Measurements from ENCODE around the gene MAD2L1BP.

The MAD2L1BP gene

DNA sequence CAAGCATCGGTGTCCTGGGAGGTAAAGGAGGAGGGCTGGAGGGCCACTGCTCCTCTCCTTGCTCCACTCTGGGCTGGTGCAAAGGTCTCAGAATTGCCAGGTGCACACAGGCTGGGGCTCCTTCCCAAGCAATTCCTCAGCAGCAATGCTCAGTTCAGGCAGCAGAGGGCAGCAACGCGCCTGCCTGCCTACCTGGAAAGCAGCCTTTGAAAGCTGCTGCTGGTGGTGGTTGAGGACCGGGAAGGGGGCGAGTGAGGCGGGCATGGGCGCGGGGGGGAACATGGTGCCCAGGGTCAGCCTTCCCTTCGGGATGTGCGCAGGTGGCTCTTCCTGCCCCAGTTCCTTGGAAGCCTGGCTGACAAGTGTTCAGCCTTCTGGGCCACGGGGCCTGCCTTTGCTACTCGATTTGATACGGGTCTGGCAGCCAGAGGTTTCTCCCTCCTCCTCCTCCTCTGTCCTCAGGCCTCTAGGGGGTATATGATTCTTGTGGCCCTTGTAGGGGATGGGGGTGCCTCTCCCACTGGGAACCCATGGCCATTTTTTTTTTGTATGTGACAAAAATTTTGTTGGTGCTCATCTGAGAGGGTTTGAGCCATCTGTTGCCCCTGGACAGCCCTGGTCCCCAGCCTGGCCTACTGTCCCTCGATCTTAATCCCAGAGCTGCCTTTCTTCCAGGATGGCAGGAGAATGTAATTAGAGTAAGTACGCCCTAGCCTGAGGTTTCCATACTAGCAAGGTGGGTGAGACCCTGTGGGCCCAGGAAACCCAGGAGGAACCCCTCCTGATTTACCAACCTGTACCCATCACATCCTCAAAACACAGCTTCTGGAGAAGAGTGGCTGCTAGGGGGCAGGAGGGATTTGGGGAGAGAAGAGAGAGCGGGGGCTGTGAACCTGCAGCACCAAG lies 31.9 kb downstream of the MAD2L1BP start:
- peak; percentile 76 for DNase-seq (ENCODE audit: low spot score)

- peak; percentile 54 for DNase-seq (ENCODE audit: low spot score)
These were observed 32.8 kb downstream of the MAD2L1BP start for GRCh38 chr6:43668151-43669028.

- no peak for DNase-seq (ENCODE audit: low spot score)
These were observed 33.6 kb downstream of the MAD2L1BP start for GRCh38 chr6:43669050-43669921.

DNA sequence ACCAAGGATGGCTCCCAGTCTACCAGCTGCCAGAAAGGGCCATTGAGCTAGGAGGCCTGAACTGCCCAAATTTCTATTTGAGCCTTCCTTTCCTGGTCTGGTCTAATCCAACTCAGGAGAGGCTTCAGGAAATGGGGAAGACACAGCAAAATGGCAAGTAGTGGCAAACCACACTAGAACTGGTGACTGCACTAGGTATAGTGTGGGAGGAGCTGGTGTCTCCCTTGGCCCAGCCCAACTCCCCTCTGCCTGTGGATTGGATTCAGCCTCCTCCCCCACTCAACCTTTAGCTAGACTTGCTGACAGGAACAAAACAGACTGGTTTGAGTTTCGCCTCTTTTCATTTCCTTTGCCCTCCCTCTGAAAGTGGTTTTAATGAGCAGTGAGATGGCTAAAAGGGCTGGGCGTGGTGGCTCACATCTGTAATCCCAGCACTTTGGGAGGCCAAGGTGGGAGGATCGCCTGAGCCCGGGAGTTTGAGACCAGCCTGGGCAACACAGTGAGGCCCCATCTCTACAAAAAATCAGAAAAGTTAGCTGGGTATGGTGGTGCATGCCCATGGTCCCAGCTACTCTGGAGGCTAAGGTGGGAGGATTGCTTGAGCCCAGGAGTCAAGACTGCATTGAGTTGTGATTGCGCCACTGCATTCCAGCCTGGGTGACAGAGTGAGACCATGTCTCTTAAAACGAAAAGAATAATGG lies 34.4 kb downstream of the MAD2L1BP start:
- DNase-seq (ENCODE audit: low spot score), result no peak

DNA sequence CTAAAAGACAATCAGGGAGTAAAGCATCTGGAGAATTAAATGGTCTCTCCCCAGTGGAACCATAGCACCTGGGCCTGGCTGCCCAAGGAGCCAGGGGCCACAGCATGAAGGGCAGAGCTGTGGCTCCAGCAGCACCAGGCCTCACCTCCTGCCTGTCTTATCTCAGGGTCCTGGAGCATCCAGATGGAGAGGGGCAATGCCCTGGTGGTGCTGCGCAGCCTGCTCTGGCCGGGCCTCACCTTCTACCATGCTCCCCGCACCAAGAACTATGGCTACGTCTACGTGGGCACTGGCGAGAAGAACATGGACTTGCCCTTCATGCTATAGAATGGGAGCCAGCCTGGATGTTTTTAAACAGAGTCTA lies 35.0 kb downstream of the MAD2L1BP start:
- no peak for DNase-seq (ENCODE audit: low spot score)

- no peak for DNase-seq (ENCODE audit: low spot score)
These were observed 35.6 kb downstream of the MAD2L1BP start for GRCh38 chr6:43671011-43671800.

- no peak for DNase-seq (ENCODE audit: low spot score)
These were observed 36.4 kb downstream of the MAD2L1BP start for GRCh38 chr6:43671801-43672690.

GRCh38 chr6:43673444-43674084 lies 37.9 kb downstream of the MAD2L1BP start:
- DNase-seq (ENCODE audit: low spot score), result no peak

DNA sequence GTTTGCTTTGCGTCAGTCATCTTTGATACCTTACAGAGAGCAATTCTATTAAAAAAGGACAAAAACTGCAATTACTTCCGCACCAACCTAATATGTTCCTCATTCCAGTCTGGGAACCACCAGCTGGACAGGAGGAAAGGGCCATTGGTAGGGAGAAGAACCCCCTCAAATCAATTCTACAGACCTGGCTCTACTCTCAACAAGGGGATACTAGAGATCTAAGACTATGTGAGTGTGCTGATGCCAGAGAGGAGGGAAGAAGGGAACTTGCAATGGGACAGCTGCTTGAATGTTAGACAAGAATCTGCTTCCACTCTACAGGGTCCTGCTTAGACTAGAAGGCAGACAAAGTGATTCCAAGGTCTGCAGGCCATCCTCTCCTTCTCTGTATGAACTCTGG lies 38.7 kb downstream of the MAD2L1BP start:
- no peak for DNase-seq (ENCODE audit: low spot score)

- DNase-seq (ENCODE audit: low spot score), result no peak
These were observed 39.3 kb downstream of the MAD2L1BP start for GRCh38 chr6:43674921-43675320.

DNA sequence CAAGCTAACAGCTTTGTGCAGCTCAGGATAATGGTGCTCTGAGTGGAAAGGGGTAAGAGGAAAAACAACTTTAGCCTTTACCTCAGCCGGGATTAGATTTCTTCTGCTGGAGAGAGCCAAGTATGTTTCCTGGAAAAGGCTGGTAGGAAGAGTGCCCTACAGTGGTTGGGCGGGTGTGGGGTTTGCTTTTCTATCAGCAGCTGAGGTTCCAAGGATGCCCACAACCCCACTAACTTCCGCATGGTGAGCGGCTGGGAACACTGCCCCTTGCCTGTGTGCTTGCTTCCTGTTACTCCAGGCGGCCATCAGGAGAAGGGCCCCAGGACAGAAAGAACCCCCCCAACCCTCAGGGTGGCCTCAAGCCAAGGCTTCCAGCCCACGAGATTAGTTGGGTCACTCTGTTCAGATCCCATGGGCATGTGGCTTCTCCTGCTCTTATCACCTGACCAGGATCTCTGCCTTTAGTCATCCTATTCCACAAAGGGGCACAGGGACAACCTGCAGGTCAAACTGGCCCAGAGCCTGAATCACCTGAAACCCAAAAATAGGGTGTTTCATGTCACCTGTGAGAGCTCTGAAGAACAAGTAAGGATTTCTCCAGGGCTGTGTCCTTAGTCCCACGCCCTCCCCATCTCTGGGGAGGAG lies 41.4 kb downstream of the MAD2L1BP start:
- DNase-seq (ENCODE audit: low spot score), result no peak

- DNase-seq (ENCODE audit: low spot score), result no peak
These were observed 42.1 kb downstream of the MAD2L1BP start for GRCh38 chr6:43677759-43678158.

- no peak for DNase-seq (ENCODE audit: low spot score)
These were observed 42.7 kb downstream of the MAD2L1BP start for GRCh38 chr6:43678341-43678740.

DNA sequence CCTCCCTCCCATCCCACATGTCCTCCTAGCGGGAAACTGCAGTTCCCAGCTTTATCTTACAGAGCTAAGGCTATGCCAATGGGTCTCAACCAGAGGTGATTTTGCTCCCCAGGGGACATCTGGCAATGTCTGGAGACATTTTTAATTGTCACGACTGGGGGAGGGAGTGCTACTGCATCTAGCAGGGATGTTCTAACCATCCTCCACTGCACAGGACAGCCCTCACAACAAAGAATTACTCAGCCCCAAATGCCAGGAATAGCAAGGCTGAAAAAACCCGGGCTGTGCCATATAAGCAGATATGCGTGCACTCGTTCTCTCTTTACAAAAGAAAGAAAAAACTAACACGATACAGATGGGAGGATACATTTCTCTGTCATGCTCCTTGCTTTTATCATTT lies 43.4 kb downstream of the MAD2L1BP start:
- no peak for DNase-seq (ENCODE audit: low spot score)

GRCh38 chr6:43680308-43681200 lies 44.9 kb downstream of the MAD2L1BP start:
- no peak for DNase-seq (ENCODE audit: low spot score)

DNA sequence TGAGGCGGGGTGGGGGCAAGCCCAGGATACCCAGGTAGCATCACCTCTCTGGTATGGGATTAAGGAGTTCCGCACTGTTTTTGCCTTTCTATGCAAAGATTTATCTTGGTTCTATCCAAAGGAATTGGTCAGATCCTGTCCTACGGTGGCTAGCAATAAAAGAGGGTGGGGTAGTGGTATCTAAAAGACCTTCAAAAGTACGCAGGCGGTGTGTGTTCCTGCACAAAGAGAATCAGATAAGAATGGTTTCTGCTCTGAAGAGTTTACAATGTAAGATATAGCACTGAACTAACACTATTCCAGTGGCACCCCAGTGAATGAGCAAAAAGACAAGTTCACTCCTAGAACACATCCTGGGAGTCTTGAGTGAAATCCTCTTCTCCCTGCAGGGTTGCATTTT lies 45.7 kb downstream of the MAD2L1BP start:
- DNase-seq (ENCODE audit: low spot score), result no peak

GRCh38 chr6:43682724-43683429 lies 47.2 kb downstream of the MAD2L1BP start:
- DNase-seq (ENCODE audit: low spot score), result no peak
